PC-9 (cell line): ENCODE measurements around the gene SLC8A1. TPM values are rescaled to one million over a fixed set of nuclear protein-coding genes. Genes with fewer than 3 reads are reported as not detected.

Experiments used
- BruUV-seq: library from RNA; stranded (reverse); fragments of 400-500 nt; replicated peaks from 2 replicates; lab custom pipeline; 2021; lab: Mats Ljungman, UMichigan
- CTCF ChIA-PET: fragments of 300-600 bp; sonication (Branson Sonifier 250); formaldehyde crosslinking; loops from one replicate; lab custom pipeline; 2022; ENCODE audit warnings: antibody characterized with exemption; lab: Charles Lee
- POLR2A ChIA-PET: fragments of 300-600 bp; sonication (Branson Sonifier 250); formaldehyde crosslinking; loops from one replicate; lab custom pipeline; 2022; ENCODE audit warnings: antibody characterized with exemption; ENCODE audit not compliant: unreplicated experiment; lab: Charles Lee
- DNase-seq, 2 experiments: peaks; one replicate each; pipeline versions ENCODE4 v3.0.0 to v3.0.0-alpha.2; 2015 to 2022; ENCODE audit warnings: mixed read lengths in 1 of 2
- H2AFZ ChIP-seq: fragments of 200-600 bp; sonication (generic); 2 replicates; pipeline ENCODE4 v1.8.1; 2017; ENCODE audit warnings: antibody characterized with exemption
- H3F3A ChIP-seq: fragments of 200-600 bp; sonication (generic); 2 replicates; pipeline ENCODE4 v1.8.1; 2017; ENCODE audit warnings: antibody characterized with exemption, mild to moderate bottlenecking, low read depth; ENCODE audit not compliant: insufficient read depth
- H3K27ac ChIP-seq: fragments of 200-600 bp; sonication (generic); 2 replicates; pipeline ENCODE4 v1.6.1; 2016; ENCODE audit warnings: mixed run types
- H3K27me3 ChIP-seq: fragments of 200-600 bp; sonication (generic); 2 replicates; pipeline ENCODE4 v1.6.1; 2016; ENCODE audit warnings: low read depth, mixed run types; ENCODE audit not compliant: insufficient read depth
- H3K36me3 ChIP-seq: fragments of 200-600 bp; sonication (generic); 2 replicates; pipeline ENCODE4 v1.6.1; 2016; ENCODE audit warnings: low read depth, mixed run types
- H3K4me1 ChIP-seq: fragments of 200-600 bp; sonication (generic); replicated peaks from 2 replicates; pipeline ENCODE4 v1.6.1; 2016; ENCODE audit warnings: mixed run types; ENCODE audit not compliant: insufficient read depth
- H3K4me2 ChIP-seq: fragments of 200-600 bp; sonication (generic); 2 replicates; pipeline ENCODE4 v1.6.1; 2017; ENCODE audit warnings: mixed run types
- H3K4me3 ChIP-seq: fragments of 200-600 bp; sonication (generic); 2 replicates; pipeline ENCODE4 v1.6.1; 2016; ENCODE audit warnings: mixed run types
- H3K79me2 ChIP-seq: fragments of 200-600 bp; sonication (generic); 2 replicates; pipeline ENCODE4 v1.6.1; 2017; ENCODE audit warnings: low read depth, mixed run types
- H3K9me2 ChIP-seq: fragments of 200-600 bp; sonication (generic); 2 replicates; pipeline ENCODE4 v1.8.1; 2017; ENCODE audit warnings: mild to moderate bottlenecking; ENCODE audit not compliant: insufficient read depth
- H3K9me3 ChIP-seq: fragments of 200-600 bp; sonication (generic); 2 replicates; pipeline ENCODE4 v1.8.1; 2016; ENCODE audit warnings: low read depth; ENCODE audit not compliant: insufficient read depth
- H4K20me1 ChIP-seq: fragments of 200-600 bp; sonication (generic); 2 replicates; pipeline ENCODE4 v1.8.1; 2017; ENCODE audit not compliant: insufficient read depth
- CTCF ChIP-seq: fragments of 200-600 bp; sonication (generic); conservative IDR thresholded peaks from 2 replicates; pipeline ENCODE4 v1.6.1; 2017; ENCODE audit warnings: mixed run types, antibody characterized with exemption, mild to moderate bottlenecking, moderate library complexity
- EZH2 ChIP-seq: fragments of 200-600 bp; sonication (generic); IDR thresholded peaks from 2 replicates; pipeline ENCODE4 v1.8.0; 2017; ENCODE audit warnings: antibody characterized with exemption, low read depth
- intact Hi-C: fragments of 100-400 bp; cut with micrococcal nuclease; formaldehyde crosslinking; loops from one replicate; pipeline ENCODE4 v1.10.0; 2022; ENCODE audit not compliant: unreplicated experiment
- total RNA-seq: library from RNA; stranded (reverse); gene quantifications from 2 replicates; pipeline ENCODE4 v1.2.3, GENCODE V29; 2021

Gene SLC8A1
- total RNA-seq, 1 experiment from 2014 or later = 13.5 TPM

DNA sequence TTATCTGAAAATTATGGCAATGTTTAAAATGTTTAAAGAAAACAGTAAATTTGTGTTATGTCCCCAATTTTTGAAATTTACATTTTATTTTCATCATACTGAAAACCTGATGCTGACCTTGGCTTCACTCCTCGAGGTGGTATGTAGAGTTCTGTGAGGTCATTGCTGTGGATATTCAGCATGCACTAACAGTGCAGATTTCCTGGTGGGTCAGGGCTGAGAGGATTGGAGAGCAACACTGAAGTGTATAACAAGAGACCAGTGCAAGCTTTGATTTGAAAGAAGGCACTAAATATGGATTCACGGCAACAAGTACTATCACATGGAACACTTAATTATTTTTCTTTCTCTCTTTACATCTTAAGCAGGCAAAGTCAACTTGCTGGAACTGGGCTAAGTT lies 134.1 kb downstream of the SLC8A1 start:
- Histone ChIP-seq H3K9me3 (peaks cover 13% of the 10 kb centered on the region; the same call in 1 of the 2 replicates), H3K79me2 (no peaks in the 10 kb centered on the region), H4K20me1 (no peaks in the 10 kb centered on the region), H3F3A (no peaks in the 10 kb centered on the region), H2AFZ (no peak overlapping the region), H3K4me1 (no peaks in the 10 kb centered on the region), H3K36me3 (no peaks in the 10 kb centered on the region), H3K4me2 (no peak overlapping the region), H3K27ac (no peak overlapping the region), H3K27me3 (no peaks in the 10 kb centered on the region), H3K9me2 (no peaks in the 10 kb centered on the region), H3K4me3 (no peak overlapping the region)
- TF ChIP-seq EZH2 = no peak
- CTCF ChIA-PET = no interaction called here
- intact Hi-C loops = no loop called here
- POLR2A ChIA-PET = no interaction called here
- no peak for DNase-seq
- no TSS peak for BruUV-seq

DNA sequence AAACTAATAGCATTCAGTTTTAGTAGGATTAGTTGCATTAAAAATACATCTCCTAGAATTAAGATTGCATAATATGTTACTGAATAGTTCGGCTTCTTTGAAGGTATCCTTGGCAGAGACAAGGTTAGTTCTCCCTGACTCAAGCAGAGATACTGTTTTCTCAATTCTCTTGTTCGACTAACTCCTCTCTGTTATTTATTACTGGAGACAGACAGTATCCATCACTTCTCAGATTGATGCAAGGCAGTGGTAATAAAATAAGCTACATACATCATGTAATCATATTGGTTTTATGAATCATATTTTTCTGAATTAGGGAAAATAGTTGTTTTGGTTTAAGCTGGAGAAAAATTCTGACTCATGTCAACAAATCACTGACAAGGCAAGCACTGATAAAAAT lies 134.8 kb downstream of the SLC8A1 start:
- Histone ChIP-seq H3K27ac (no peak overlapping the region), H3K4me1 (no peaks in the 10 kb centered on the region), H3K9me2 (no peaks in the 10 kb centered on the region), H3K4me2 (no peak overlapping the region), H3K27me3 (no peaks in the 10 kb centered on the region), H3K36me3 (no peaks in the 10 kb centered on the region), H3K4me3 (no peak overlapping the region), H3K79me2 (no peaks in the 10 kb centered on the region), H3F3A (no peaks in the 10 kb centered on the region), H2AFZ (no peak overlapping the region), H3K9me3 (peaks cover 13% of the 10 kb centered on the region; the same call in 1 of the 2 replicates), H4K20me1 (no peaks in the 10 kb centered on the region)
- no peak for DNase-seq
- TF ChIP-seq CTCF (no peak), EZH2 (no peak)
- POLR2A ChIA-PET = no interaction called here
- CTCF ChIA-PET = no interaction called here
- no TSS peak for BruUV-seq
- intact Hi-C loops = no loop called here

- DNase-seq = no peak
- Histone ChIP-seq H3F3A (no peaks in the 10 kb centered on the region), H2AFZ (no peak overlapping the region), H3K27ac (no peak overlapping the region), H3K36me3 (no peaks in the 10 kb centered on the region), H4K20me1 (no peaks in the 10 kb centered on the region), H3K4me1 (no peaks in the 10 kb centered on the region), H3K4me3 (no peak overlapping the region), H3K9me2 (no peaks in the 10 kb centered on the region), H3K79me2 (no peaks in the 10 kb centered on the region), H3K27me3 (no peaks in the 10 kb centered on the region), H3K4me2 (no peak overlapping the region), H3K9me3 (peaks cover 13% of the 10 kb centered on the region; the same call in 1 of the 2 replicates)
- ChIA-PET POLR2A (no interaction called here), CTCF (no interaction called here)
- BruUV-seq = no TSS peak
- no peak for TF ChIP-seq CTCF
- no peak for TF ChIP-seq EZH2
- intact Hi-C loops = no loop called here
These were observed 135.3 kb downstream of the SLC8A1 start for GRCh38 chr2:40316620-40317019.

GRCh38 chr2:40315683-40316082 lies 136.2 kb downstream of the SLC8A1 start:
- no peak for TF ChIP-seq EZH2
- no peak for TF ChIP-seq CTCF
- Histone ChIP-seq H3K27ac (no peak overlapping the region), H3K4me2 (no peak overlapping the region), H3K4me1 (no peaks in the 10 kb centered on the region), H3K9me2 (no peaks in the 10 kb centered on the region), H3K9me3 (peaks cover 13% of the 10 kb centered on the region; the same call in 1 of the 2 replicates), H3K4me3 (no peak overlapping the region), H4K20me1 (no peaks in the 10 kb centered on the region), H3F3A (no peaks in the 10 kb centered on the region), H3K27me3 (no peaks in the 10 kb centered on the region), H3K79me2 (no peaks in the 10 kb centered on the region), H3K36me3 (no peaks in the 10 kb centered on the region), H2AFZ (no peak overlapping the region)
- CTCF ChIA-PET = no interaction called here
- DNase-seq = no peak
- POLR2A ChIA-PET = no interaction called here
- intact Hi-C loops = no loop called here
- no TSS peak for BruUV-seq
